B cell (primary cell): ENCODE results near the gene OSM. TPM values are rescaled to one million over a fixed set of nuclear protein-coding genes. Genes with fewer than 3 reads are reported as not detected.

Source experiments
- ATAC-seq: fragments of 200-7000 bp; cut with Tn5 transposase; one replicate; pipeline ENCODE4 v1.10.0; 2021; ENCODE audit warnings: low read depth, mild to moderate bottlenecking, moderate number of reproducible peaks, moderate library complexity
- CTCF ChIA-PET: fragments of 350-600 bp; sonication (Branson Sonifier 250); formaldehyde crosslinking; loops from one replicate; lab custom pipeline; 2021; ENCODE audit warnings: antibody characterized with exemption, inconsistent platforms; lab: Charles Lee
- POLR2A ChIA-PET: fragments of 350-600 bp; sonication (Branson Sonifier 250); formaldehyde crosslinking; loops from one replicate; lab custom pipeline; 2021; ENCODE audit warnings: antibody characterized with exemption; lab: Charles Lee
- DNase-seq: peaks from one replicate; pipeline ENCODE4 v3.0.0; 2013
- H2AFZ ChIP-seq: 2 replicates; pipeline ENCODE4 v1.6.1; 2012; ENCODE audit warnings: mild to moderate bottlenecking, low read depth, low read length; ENCODE audit not compliant: insufficient read depth, poor library complexity, severe bottlenecking
- H3K27ac ChIP-seq, 2 donors: 1 replicate in 1 of 2; 2 replicates in 1 of 2; pipeline ENCODE4 v1.5.1; 2012 to 2013; ENCODE audit warnings: low read length in 2 of 2, mild to moderate bottlenecking in 2 of 2, moderate library complexity in 1 of 2
- H3K27me3 ChIP-seq, 4 experiments: fragments of 200-600 bp in 1 of 4; sonication (generic) in 1 of 4; replicated peaks in 1 of 4; 1 replicate in 2 of 4; 2 replicates in 2 of 4; pipeline versions ENCODE4 v1.6.1 to v1.7.0; 2013 to 2016; ENCODE audit warnings: low read length in 3 of 4, mild to moderate bottlenecking in 2 of 4, mixed read lengths in 1 of 4, moderate library complexity in 1 of 4; ENCODE audit not compliant: insufficient read depth in 4 of 4, control insufficient read depth in 3 of 4; ENCODE audit errors: control extremely low read depth in 1 of 4
- H3K36me3 ChIP-seq, 2 experiments: replicated peaks in 1 of 2; 1 replicate in 1 of 2; 2 replicates in 1 of 2; pipeline versions ENCODE4 v1.6.1 to v1.7.1; 2013; ENCODE audit warnings: low read length in 1 of 2; ENCODE audit not compliant: insufficient read depth in 2 of 2, control insufficient read depth in 1 of 2; ENCODE audit errors: control extremely low read depth in 1 of 2, extremely low read depth in 1 of 2
- H3K4me1 ChIP-seq, 2 donors: fragments of 200-600 bp in 1 of 2; sonication (generic) in 1 of 2; 1 replicate in 1 of 2; 2 replicates in 1 of 2; pipeline versions ENCODE4 v1.5.1 to v1.6.1; 2013 to 2017; ENCODE audit warnings: low read length in 2 of 2; ENCODE audit not compliant: control insufficient read depth in 2 of 2, insufficient read depth in 2 of 2
- H3K4me2 ChIP-seq: replicated peaks from 2 replicates; pipeline ENCODE3; 2012; ENCODE audit warnings: mild to moderate bottlenecking, low read depth, low read length; ENCODE audit not compliant: poor library complexity, severe bottlenecking
- H3K4me3 ChIP-seq, 5 experiments: fragments of 200-600 bp in 1 of 5; sonication (generic) in 1 of 5; 1 replicate in 3 of 5; 2 replicates in 2 of 5; pipeline versions ENCODE4 v1.5.1 to v1.7.0; 2011 to 2016; ENCODE audit warnings: low read length in 4 of 5, mild to moderate bottlenecking in 4 of 5, low read depth in 2 of 5, control low read depth in 1 of 5, moderate library complexity in 1 of 5; ENCODE audit not compliant: insufficient read depth in 1 of 5; ENCODE audit errors: control extremely low read depth in 1 of 5, extremely low read depth in 1 of 5
- H3K79me2 ChIP-seq: fragments of 200-600 bp; sonication (generic); one replicate; pipeline ENCODE4 v1.6.0; 2016; ENCODE audit warnings: low read length; ENCODE audit not compliant: control insufficient read depth, insufficient read depth
- H3K9ac ChIP-seq: fragments of 200-600 bp; sonication (generic); 2 replicates; pipeline ENCODE4 v1.6.1; 2017; ENCODE audit warnings: mild to moderate bottlenecking, low read length, moderate library complexity
- H3K9me3 ChIP-seq, 3 donors: one replicate each; pipeline versions ENCODE4 v1.6.1 to v1.7.1; 2013; ENCODE audit warnings: low read length in 2 of 3; ENCODE audit not compliant: control insufficient read depth in 2 of 3, insufficient read depth in 1 of 3; ENCODE audit errors: control extremely low read depth in 1 of 3
- H4K20me1 ChIP-seq: 2 replicates; pipeline ENCODE4 v1.6.0; 2012; ENCODE audit warnings: mild to moderate bottlenecking, low read length; ENCODE audit not compliant: insufficient read depth, control insufficient read depth, poor library complexity, severe bottlenecking
- H3K27ac Mint-ChIP-seq: one replicate; pipeline ENCODE4 v1.8.0; 2021; ENCODE audit warnings: mixed read lengths
- H3K27me3 Mint-ChIP-seq: one replicate; pipeline ENCODE4 v1.8.0; 2021; ENCODE audit warnings: mixed read lengths
- H3K4me1 Mint-ChIP-seq: one replicate; pipeline ENCODE4 v1.8.0; 2021; ENCODE audit warnings: mixed read lengths
- H3K4me3 Mint-ChIP-seq: one replicate; pipeline ENCODE4 v1.8.0; 2021; ENCODE audit warnings: mixed read lengths
- H3K9me3 Mint-ChIP-seq: one replicate; pipeline ENCODE4 v1.8.0; 2022; ENCODE audit warnings: mixed read lengths; ENCODE audit not compliant: insufficient read depth
- CTCF ChIP-seq: fragments of 200-600 bp; IDR thresholded peaks from one replicate; pipeline ENCODE4 v1.8.0; 2022; ENCODE audit warnings: antibody characterized with exemption, mild to moderate bottlenecking
- EZH2 ChIP-seq: IDR thresholded peaks from 2 replicates; pipeline ENCODE4 v1.6.1; 2012; ENCODE audit warnings: borderline replicate concordance, low read depth, mild to moderate bottlenecking, moderate library complexity, low read length; ENCODE audit not compliant: insufficient read depth, poor library complexity, severe bottlenecking
- WGBS: methylation state at CpG from one replicate; pipeline ENCODE4 v1.1.5; 2013; ENCODE audit warnings: missing lambda C conversion rate; ENCODE audit not compliant: insufficient coverage; 5-methylcytosine and 5-hydroxymethylcytosine counted together
- intact Hi-C: fragments of 100-400 bp; cut with micrococcal nuclease; formaldehyde crosslinking; loops from one replicate; pipeline ENCODE4 v1.10.0; 2022
- polyA plus RNA-seq: library from polyadenylated mRNA; depleted of rRNA; stranded (reverse); fragments of >200 nt; gene quantifications from 2 replicates; pipeline ENCODE4 v1.2.3, GENCODE V29; 2012
- total RNA-seq, 2 donors: library from RNA; stranded (reverse); fragments of 120-200 nt in 1 of 2; gene quantifications; 1 replicate in 1 of 2; 2 replicates in 1 of 2; pipeline versions ENCODE4 v1.2.3 to v1.2.4, GENCODE V29; 2013 to 2022

Gene OSM
- total and polyA plus RNA-seq, 2 donors (not counting 1 experiment from before 2014, with no cell fraction given): 1.8 to 12.5 TPM

- Histone ChIP-seq H3K36me3 (no peaks in the 10 kb centered on the region), H3K4me1 (peaks cover 8 to 13% of the 10 kb centered on the region in 2 donors), H3K27me3 (peaks cover 0 to 4% (median 0%) of the 10 kb centered on the region in 4 experiments), H3K9ac (no peak overlapping the region), H3K27ac (no peak overlapping the region), H3K79me2 (no peaks in the 10 kb centered on the region), H3K9me3 (no peaks in the 10 kb centered on the region), H4K20me1 (no peaks in the 10 kb centered on the region), H3K4me3 (no peak overlapping the region), H3K4me2 (no peak overlapping the region), H2AFZ (no peak overlapping the region)
- no peaks in the 10 kb centered on the region for H3K4me1 Mint-ChIP-seq
- peaks cover 4% of the 10 kb centered on the region for H3K27me3 Mint-ChIP-seq
- TF ChIP-seq CTCF: no peak
- no peak for TF ChIP-seq EZH2
- H3K27ac Mint-ChIP-seq: no peak overlapping the region
- ChIA-PET POLR2A (no interaction called here), CTCF (no interaction called here)
- no peak overlapping the region for H3K4me3 Mint-ChIP-seq
- intact Hi-C loops: no loop called here
- DNase-seq: no peak
- WGBS: 85% methylated on average over 14 of the region's 21 CpGs
- no peak for ATAC-seq
- no peaks in the 10 kb centered on the region for H3K9me3 Mint-ChIP-seq
Measured at GRCh38 chr22:30228509-30229359, 37.9 kb downstream of the OSM start.
